Dermis microvascular lymphatic vessel endothelial cell (primary cell): Measurements from ENCODE around the gene SREBF1. TPM values are rescaled to one million over a fixed set of nuclear protein-coding genes. Genes with fewer than 3 reads are reported as not detected.

ENCODE experiments used
- DNase-seq, 2 donors: peaks; one replicate each; pipeline versions ENCODE4 v3.0.0 to v3.0.0-alpha.2; 2010; ENCODE audit warnings: low read depth in 2 of 2
- total RNA-seq: library from RNA; depleted of rRNA; stranded (reverse); fragments of >200 nt; gene quantifications from 2 replicates; pipeline ENCODE4 v1.2.1, GENCODE V29; 2014

Gene SREBF1
- total RNA-seq, 1 donor from 2014 or later, result 39.7 TPM

DNA sequence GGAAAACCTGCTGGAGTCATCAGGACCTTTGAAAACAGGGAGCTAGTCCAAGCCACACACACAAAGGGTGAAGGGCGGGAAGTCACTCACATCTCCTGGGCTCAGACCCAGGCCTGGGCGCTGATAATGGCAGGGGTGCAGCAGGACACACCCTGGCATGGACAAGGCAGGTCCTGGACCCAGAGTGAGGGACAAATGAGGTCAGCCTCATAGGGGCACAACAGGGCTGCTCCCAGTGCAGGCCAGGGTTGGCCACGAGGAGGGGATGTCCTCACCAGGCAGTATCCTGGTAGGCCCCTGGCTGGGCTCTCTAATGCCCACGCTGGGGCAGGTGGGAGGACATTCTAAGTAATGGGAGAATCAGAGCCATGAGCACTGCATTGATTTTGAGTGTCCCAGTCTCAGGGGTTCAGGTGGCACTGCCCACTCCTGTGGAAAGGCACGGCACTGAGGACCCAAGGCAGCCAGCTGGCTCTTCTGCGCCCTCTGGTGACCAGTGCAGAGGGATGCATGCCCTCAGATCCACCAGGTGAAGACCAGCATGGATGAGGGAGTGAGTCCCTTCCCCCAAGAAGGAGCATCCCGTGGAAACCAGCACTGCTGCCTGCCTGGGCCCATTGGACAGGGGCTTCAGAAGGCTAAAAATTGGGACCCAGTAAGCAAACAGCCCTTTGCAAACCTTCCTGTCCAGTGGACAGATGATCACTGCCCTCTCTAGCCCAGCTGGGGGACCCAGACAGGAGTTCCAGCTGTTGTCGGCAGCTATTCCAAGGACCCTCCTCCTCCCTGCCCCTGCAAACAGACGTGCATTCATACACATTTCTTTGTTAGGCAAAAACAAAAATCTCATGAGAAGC is 23.4 kb upstream of the SREBF1 start:
- DNase-seq, result peak in 1 of 2 donors; percentile 62

DNA sequence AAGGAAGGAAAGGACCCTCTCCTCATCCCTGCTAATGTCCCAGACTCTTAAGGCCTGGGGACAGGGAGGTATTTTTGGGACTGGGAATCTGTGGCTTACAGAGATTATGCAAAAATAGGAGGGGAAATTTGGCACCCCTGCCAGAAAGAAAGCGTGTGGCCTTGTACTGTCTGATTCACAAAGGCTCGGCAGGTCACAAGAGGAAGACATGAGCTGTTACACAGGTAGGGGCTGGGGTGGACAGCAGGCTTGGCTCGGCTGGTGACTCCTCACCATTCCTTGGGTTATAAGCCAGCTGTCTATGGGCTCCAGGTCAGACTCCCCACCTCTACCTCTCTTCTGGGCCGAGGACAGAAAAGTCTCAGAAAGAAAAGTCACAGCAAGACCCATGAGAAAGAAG is 20.7 kb upstream of the SREBF1 start:
- DNase-seq, result no peak

DNA sequence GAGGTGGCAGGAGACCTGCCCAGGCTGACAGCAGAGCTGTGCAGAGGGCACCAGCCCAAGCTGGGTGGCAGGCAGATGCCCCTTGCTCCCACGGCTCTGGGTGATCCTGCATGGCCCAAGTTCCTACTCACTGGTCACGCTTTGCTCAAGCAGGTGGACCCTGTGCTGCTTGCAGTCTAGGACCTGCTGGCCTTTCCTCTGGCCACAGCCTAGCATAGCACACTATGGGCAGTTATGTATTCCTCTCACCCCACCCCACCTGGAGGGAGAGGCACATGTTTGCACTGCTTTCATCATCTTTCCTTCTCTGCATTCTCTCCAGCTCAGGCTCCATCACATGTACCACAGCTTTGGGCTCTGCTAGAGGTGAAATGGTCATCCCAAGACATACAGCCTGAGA is 19.6 kb upstream of the SREBF1 start:
- DNase-seq, result no peak

DNA sequence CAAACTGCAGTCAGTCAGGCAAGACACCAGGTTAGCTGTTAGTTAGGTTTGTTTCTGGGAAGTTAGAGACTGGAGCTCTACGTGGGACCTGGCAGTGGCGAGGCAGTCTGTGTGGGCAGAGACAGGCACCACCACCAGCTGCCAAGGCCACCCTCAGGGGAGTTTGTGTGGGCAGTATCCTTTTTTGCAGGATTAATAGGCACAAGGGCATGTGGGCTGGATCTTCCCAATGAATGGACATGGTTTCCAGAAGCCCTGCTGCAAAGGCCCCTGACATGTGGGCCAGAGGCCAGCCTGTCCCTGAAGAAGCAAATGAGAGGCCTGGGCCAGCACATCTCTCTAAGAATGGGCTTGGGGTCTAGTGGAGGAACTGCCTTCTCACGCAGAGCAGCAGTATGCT is 19.2 kb upstream of the SREBF1 start:
- DNase-seq, result no peak

DNA sequence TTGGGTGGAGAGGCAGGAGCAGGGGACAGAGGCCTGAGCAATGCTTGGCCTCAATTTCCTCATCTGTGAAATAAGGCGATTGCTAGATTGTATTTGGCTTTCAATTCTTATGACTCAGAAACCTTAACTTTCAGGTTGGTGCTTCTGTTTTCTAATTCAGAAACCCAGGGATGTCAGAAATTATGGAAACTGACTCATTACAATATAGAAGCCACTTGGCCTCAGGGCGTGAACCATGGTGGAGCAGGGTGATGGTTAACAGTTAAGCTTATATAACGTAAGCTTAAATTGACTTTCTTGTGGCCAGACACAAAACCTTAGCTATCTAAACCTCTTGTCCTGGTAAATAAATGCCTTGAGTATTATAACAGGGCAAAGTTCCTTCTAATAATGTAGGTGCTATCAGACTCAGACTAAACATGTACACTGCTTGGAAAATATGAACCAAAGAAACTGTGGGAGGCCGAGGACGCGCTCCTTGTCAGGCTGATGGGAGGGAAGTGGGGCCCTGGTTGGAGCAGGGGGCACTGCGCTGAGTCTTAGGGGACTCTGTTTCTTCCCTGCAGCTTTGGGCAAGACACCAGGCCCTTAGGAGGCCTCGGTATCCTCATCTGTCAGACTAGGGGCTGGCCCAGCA is 17.1 kb upstream of the SREBF1 start:
- DNase-seq, result no peak

DNA sequence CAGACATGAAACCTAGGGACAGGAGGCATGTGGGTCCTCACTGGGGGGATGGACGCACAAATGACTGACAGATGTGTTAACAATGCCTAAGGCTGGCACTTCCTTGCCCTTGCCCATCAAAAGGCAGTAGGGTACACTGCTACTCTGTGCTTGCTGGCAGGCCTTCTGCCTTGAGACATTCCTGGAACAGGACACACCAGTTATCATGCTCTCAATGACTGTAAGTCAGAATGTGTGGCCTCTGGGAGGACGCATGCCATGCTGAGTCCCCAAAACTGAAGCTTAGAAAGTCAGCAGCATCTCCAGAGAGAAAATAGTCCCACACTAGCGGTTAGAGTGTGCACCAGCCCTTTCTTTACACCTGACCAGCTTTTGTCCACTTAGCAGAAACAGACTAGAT is 16.1 kb upstream of the SREBF1 start:
- no peak for DNase-seq

DNA sequence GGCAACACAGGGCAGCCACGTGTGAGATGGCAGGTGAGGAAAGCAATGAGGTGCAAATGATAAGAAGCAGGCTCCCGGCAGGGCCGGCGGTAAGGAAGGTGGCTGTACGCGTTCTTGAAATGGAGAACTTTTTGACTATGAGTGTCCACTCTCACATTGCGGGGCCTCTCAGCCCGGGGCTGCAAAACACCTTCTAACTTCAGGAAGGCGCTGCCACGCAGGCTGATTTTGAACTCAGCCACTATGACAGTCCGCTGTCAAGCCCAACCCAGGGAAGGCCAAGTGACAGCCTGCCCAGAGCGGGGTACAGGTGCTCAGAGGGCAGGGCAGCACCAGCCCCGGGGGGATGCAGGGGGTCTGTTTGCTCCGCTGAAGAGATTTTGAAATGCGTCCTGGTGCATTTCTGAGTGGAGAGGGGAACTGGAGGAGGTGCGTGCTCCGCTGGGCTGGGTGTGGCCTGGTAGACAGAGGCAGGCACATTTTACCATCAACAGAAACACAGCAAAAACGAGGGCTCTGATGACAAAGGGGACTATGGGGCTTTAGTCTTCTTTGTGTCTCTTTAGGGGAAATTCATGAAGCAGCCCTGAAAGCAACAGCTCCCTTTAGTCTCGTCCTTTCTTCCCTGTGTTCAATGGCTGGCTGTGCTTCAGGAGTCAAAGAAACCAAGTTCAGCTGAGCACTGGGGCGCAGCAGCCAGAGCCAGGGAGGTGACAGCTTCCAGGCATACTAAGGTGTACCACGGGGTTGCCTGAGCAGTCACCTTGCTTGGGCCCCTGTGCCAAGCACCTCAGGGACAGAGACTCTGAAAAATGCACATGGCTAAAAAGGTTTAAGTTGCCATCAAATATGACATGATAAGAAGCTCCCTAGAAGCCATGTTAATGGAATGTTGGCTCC is 14.6 kb upstream of the SREBF1 start:
- DNase-seq, result no peak

DNA sequence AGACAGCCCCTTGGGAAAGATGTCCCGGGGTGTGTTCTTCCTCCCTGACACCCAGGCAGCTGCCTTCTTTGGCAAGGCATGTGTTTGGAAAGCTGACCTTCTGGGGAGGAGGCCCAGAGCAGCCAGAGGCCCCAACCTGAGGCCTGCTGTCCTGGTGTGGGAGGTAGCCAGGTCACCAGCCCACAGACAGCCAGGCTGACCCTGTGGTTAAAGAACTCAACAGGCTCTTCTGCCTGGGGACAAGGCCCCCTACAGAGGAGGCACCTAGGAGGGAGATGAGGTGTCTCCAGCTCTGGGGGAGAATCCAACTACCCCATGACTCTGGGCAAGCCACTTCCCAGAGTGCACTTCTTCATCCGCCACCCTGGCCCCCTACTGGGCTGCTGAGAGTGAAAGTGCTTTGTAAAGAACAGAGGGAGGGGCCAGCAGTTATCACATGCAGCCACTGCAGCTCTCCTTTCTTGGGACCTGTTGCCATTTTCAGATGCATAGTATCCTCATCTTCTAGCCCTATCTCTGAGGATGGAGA is 13.1 kb upstream of the SREBF1 start:
- DNase-seq, result peak in 1 of 2 donors; percentile 45

DNA sequence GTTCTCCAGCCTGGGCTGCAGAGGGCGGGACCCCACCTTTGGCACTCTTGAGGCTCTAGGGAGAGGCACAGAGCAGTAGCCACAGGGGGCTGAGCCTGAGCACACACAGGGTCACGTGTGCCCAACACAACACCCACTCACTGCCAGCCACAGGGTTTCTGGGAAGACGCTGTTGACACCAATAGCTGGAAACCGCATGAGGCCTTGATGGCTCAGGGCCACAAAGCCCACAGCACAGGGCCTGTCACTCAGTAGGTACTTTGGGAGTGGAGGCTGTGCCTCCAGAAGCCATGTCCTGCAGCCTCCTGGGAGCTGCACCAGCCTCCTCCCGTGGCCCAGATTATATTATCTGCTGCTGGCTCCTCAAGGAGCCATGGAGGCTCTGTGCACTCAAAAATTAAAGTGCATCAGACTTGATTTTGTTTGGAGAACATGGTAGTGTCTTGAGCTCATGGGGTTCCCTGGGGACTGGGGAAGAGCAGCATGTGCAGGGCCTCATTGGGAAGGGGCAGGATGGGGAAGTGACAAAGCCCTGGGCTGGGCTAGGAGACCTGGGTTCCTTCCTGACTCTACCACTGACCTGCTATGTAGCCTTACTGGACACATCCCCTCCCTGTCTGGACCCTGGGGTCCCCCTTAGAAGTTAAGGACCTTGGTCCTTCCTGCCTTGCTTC is 12.5 kb upstream of the SREBF1 start:
- DNase-seq, result no peak

DNA sequence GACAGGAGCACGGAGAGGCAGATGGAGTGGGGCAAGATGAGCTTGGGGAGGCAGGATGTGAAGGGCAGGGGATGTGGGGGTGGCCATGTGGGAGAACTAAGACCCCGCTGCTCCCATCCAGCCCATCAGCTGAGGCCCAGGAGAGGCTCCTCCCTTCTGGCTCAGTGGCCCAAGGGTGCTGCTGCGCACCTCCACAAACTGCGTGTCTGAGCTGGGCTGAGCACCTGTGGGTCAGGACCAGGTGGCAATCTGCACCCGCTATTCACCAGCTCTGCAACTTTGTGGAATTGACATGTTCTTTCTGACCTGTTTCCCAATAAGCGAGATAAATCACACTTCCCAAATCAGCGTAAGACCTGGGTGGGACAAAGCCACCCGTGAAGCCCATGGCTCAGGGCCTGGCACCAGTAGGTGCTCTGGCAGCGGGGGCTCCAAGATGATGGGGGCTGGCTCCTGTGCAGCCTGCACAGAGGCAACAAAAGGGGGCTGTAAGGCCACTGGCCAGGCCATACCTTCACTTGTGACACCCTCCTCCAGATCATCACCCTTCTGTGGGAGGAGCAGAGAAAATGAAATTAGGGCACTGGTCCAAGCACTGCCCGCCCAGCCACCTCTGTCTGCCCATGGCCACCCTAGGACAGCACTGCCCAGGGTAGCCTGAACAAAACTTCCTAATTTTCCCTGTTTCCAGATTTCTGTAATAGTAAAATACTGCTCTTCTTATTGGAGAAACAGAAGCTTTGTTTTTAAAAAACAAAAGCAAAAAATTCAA is 11.7 kb upstream of the SREBF1 start:
- DNase-seq, result no peak

DNA sequence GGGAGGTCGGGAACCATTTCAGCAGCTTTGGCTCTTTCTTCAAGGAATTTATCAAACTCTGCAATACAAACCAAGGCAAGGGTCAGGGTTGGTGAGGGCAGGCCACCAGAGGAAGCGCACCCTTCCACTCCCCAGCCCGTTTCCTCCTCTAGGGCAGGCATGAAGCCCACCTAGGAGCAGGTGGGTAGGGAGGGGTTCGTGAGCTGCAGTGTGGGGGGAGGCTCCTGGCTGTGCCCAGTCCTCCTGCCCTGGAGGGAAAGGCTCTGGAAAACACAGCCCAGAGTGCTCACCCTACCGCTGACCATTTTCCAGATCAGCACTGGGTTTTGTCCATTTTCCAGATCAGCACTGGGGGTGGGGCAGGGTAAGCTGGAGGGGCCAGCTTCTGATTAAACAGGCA is 10.9 kb upstream of the SREBF1 start:
- no peak for DNase-seq

DNA sequence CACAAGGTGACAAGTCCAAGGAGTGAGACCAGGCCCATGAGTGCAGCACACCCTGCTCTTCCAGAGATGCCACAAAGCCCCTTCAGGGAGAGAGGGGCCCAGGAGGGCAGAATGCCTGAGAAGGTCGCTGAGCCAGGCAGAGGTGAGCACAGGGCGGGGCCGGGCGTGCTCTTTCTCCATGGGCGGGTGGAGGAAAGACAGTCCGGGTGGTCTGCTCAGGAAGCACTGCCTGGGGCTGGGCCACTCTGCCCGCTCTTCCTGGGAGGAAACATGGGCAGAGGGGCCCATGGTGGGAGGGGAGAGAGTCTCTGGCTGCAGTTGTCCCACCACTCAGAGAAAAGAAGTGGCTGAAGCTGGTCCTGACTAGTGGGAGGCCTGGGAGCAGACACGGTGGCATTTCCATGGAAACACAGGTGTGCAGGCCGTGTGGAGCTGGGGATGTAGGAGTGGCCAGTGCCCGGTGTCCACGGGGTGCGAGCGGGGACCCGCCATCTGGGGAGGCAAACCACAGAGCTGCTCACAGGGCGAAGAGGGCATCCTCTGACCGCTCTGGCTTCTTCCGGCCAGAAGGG is 10.4 kb upstream of the SREBF1 start:
- no peak for DNase-seq

DNA sequence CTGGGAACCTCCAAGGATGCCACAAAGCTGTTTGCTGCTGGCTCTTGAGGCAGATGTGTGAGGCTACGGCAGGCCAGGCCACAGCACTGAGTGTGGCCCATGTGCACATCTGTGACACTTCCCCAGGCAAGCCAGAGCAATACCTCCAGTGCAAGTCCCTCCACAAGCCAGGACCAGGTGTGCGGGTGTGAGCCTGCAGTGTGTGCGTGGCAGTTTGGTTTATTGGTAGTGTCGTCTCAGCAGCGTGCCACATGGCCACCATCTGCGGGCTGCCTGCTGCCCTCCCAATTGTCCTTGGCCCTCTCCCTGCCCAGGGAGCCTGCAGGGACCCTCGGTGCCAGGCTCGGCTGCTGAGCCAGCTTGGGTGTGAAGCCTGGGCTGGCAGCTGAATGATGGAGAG is 9.9 kb upstream of the SREBF1 start:
- no peak for DNase-seq

DNA sequence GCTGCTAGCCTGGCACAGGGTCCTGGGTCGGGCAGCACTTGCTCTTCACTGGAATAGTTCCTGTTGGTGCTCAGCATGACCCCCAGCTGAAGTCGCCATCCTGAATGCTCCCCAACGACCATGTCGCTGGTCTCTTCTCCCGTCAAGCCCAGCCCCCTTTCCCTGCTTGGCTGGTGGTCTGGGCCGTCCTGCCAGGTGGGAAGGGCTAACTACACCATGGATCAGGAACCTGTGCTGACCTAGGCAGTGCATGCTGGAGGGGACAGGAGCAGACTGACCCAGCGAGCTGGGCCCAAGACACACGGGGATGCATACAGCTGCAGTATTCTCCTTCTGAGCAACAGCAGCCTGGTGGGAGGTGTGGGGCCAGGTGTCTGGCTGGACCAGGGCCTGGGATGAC is 9.2 kb upstream of the SREBF1 start:
- DNase-seq, result no peak

DNA sequence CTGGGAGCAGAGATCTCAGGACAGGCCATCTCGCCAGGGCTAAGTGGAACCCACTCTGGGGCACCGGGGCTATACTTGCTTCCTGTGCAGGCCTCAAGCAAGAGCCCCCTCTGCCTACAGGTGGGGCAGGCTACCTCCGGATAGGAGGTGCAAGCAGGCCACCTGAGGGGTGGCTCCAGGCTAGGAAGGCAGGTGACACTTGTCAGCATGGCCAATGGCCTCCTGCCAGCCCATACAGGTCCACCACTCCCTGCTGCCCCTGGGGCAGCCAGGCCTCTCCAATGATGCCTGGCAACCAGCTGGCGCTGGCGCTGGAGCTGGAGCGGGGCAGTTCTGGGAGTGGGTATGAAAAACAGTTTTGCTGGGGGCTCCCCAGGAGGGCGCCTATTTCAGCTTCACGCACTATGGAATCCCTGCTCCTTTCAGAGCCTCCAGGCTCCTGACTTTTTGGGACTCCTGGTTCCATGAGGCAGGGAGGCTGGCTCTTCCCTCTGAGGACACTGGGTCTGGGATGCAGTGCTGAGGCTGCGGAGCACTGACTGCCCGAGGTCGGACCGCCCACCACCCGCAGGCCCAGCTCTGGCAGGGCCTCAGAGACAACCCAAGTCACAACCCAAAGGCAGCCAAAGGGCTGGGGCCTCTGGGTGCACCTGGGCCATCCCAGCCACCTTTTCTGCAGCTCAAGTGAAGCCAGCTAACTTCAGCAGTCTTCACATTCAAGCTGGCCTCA is 8.4 kb upstream of the SREBF1 start:
- DNase-seq, result no peak

DNA sequence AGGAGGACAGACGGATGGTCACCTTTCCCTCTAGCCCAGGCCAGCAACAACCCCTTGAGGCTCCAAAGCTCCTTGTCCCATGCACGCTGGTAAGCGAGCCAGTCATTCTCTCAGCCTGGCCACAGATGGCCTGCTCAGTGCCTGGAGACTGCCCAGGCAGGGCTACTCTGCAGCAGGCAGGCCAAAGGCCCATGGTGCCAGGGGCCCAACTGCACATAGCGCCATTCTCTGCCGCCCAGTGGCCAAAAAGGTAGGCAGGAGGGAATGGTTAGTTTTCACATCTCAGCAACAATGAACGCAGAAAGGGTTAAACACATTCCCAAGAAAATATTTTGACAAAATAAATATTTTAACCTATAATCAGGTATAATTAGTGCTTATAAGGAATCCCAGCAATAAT is 7.7 kb upstream of the SREBF1 start:
- no peak for DNase-seq

DNA sequence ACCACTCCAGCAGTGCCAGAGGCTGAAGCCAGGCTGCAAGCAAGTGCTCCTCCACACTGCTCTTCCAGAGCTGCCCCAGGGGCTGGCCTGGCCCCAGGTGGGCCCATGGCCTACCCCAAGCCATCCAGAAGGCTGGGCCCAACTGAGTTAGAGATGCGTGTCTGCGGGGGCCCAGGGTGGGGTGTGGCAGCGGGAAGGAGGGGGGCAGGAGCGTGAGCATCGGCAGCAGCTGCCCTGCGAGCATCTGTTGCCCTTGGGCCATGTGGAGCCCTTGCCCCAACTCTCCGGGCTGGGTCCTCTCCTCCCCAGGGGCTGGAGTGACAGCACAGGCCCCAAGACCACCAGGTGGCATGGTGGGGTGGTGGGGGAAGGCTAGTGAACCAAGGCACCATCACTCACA is 7.3 kb upstream of the SREBF1 start:
- DNase-seq, result no peak

DNA sequence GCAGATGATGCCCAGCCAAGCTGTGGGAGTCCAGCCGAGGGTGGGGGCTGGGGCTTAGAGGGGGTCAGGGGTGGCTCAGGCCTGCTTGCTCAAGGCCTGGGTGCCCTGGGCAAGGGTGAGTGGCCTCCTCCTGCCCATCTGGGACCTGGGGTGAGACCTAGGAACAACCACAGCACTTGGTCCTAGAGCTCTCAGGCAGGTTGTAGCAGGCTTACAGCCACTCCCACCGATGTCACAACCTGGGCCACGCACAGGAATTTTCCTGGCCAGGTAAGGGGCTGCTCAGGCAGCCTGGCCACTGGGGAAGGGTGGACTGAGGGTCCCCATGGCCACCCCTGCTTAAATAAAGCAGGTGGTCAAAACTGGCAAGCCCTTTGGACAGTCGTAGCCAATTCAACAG is 6.3 kb upstream of the SREBF1 start:
- no peak for DNase-seq

DNA sequence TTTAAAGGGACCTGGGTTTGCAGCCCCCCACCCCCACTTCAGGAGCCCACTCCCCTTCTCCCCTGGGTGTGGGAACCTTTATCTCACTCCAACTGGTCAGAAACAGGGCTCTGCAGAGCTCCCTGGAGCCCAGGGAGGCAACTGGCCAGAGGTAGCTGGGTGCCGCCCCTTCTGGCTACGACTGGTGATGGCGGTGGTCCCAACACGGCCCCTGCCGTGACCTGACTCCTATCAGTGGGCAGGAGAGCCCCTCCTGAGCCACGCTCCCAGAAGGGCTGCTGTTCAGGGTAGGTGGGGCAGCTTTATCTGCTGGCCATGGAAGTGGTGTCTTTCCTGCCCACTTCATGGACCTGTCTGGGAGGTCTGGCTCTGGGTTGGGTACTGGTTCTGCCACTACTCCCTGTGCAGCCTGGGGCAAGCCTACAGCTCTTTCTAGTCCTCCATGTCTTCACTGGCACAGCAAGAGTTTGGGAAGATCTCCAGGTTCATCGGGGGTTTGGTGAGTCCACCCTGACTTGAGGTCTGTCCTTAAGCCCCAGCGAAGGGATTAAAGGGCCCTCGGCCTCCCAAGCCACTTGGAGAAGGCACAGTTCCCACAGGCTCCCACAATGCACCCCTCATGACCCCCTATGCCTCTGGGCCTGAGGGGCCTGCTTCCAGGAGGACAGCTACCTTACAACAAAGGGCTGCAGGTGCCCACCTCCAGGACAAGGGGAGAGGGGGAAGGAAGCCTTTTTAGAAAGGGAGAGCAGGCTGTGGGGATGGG is 5.5 kb upstream of the SREBF1 start:
- DNase-seq, result no peak
